H1 (cell line): ENCODE measurements around the gene TRIM28. TPM values are rescaled to one million over a fixed set of nuclear protein-coding genes. Genes with fewer than 3 reads are reported as not detected.
"Not testable (repeated sequence)": the region's sequence is repeated elsewhere in the genome, so short reads cannot be mapped to it uniquely, and the experiment has no call there.

Experiments used
- CTCF ChIA-PET: fragments of 300-600 bp; sonication (Branson Sonifier 250); formaldehyde crosslinking; loops from one replicate; lab custom pipeline; 2021; ENCODE audit not compliant: partially characterized antibody; lab: Charles Lee
- POLR2A ChIA-PET: fragments of 300-600 bp; sonication (Branson Sonifier 250); formaldehyde crosslinking; loops from one replicate; lab custom pipeline; 2021; ENCODE audit warnings: inconsistent platforms; ENCODE audit not compliant: partially characterized antibody; lab: Charles Lee
- DNase-seq, 2 experiments: peaks; one replicate each; pipeline versions ENCODE4 v3.0.0 to v3.0.0-alpha.2; 2010 to 2022; ENCODE audit warnings: low spot score in 2 of 2, low read depth in 1 of 2, mixed read lengths in 1 of 2
- FAIRE-seq: peaks from 2 replicates; lab custom pipeline; 2011; peaks lifted over from hg19 to GRCh38; lab: Jason Lieb, UNC
- H2AFZ ChIP-seq: 2 replicates; pipeline ENCODE4 v1.8.1; 2012; ENCODE audit warnings: low read length, inconsistent platforms
- H2AK5ac ChIP-seq: 2 replicates; pipeline ENCODE4 v1.6.1; 2013; ENCODE audit warnings: low read depth, low read length
- H2BK120ac ChIP-seq: replicated peaks from 2 replicates; pipeline ENCODE3; 2013; ENCODE audit warnings: low read depth, low read length, inconsistent platforms
- H2BK12ac ChIP-seq: 2 replicates; pipeline ENCODE4 v1.6.1; 2013; ENCODE audit warnings: low read depth, low read length
- H2BK15ac ChIP-seq: 2 replicates; pipeline ENCODE4 v1.6.1; 2013; ENCODE audit warnings: low read length
- H2BK20ac ChIP-seq: 2 replicates; pipeline ENCODE4 v1.6.1; 2013; ENCODE audit warnings: low read length
- H2BK5ac ChIP-seq: 2 replicates; pipeline ENCODE4 v1.6.1; 2013; ENCODE audit warnings: low read depth, low read length
- H3K14ac ChIP-seq: 2 replicates; pipeline ENCODE4 v1.6.1; 2013; ENCODE audit warnings: inconsistent platforms; ENCODE audit not compliant: insufficient read length
- H3K18ac ChIP-seq: 2 replicates; pipeline ENCODE4 v1.6.1; 2013; ENCODE audit warnings: low read length; ENCODE audit errors: extremely low read depth
- H3K23ac ChIP-seq: 2 replicates; pipeline ENCODE4 v1.6.1; 2013; ENCODE audit warnings: inconsistent platforms; ENCODE audit not compliant: insufficient read length
- H3K23me2 ChIP-seq: 2 replicates; pipeline ENCODE4 v1.6.1; 2013; ENCODE audit warnings: low read depth, low read length
- H3K27ac ChIP-seq: 2 replicates; pipeline ENCODE4 v1.6.1; 2011; ENCODE audit warnings: low read depth, low read length, inconsistent platforms
- H3K27me3 ChIP-seq, 4 experiments: replicated peaks in 1 of 4; 1 replicate in 1 of 4; 2 replicates in 3 of 4; pipeline versions ENCODE4 v1.6.1 to v1.8.1; 2011 to 2013; ENCODE audit warnings: low read length in 3 of 4, mild to moderate bottlenecking in 3 of 4, inconsistent platforms in 2 of 4, mixed read lengths in 2 of 4, moderate library complexity in 1 of 4; ENCODE audit not compliant: control insufficient read depth in 3 of 4, insufficient read depth in 3 of 4; ENCODE audit errors: extremely low read depth in 1 of 4
- H3K36me3 ChIP-seq, 4 experiments: 2 replicates each; pipeline versions ENCODE4 v1.6.1 to v1.8.1; 2011 to 2013; ENCODE audit warnings: mild to moderate bottlenecking in 4 of 4, low read length in 3 of 4, moderate library complexity in 2 of 4, control low read depth in 1 of 4, inconsistent platforms in 1 of 4; ENCODE audit not compliant: insufficient read depth in 4 of 4, control insufficient read depth in 2 of 4
- H3K4ac ChIP-seq: replicated peaks from 2 replicates; pipeline ENCODE3; 2013; ENCODE audit warnings: low read length, low read depth, mixed read lengths, inconsistent platforms; ENCODE audit not compliant: insufficient read length
- H3K4me1 ChIP-seq, 4 experiments: replicated peaks in 1 of 4; 1 replicate in 1 of 4; 2 replicates in 3 of 4; pipeline versions ENCODE4 v1.6.1 to v1.8.1; 2011 to 2013; ENCODE audit warnings: low read length in 3 of 4, inconsistent platforms in 2 of 4, mixed read lengths in 1 of 4; ENCODE audit not compliant: insufficient read depth in 4 of 4, control insufficient read depth in 3 of 4
- H3K4me2 ChIP-seq, 2 experiments: 2 replicates each; pipeline versions ENCODE4 v1.6.1 to v1.8.1; 2011 to 2013; ENCODE audit warnings: low read depth in 2 of 2, low read length in 2 of 2, control low read depth in 1 of 2, inconsistent platforms in 1 of 2, mild to moderate bottlenecking in 1 of 2; ENCODE audit not compliant: insufficient read depth in 1 of 2
- H3K4me3 ChIP-seq, 4 experiments: fragments of 200-600, 300-600 bp in 1 of 4; sonication (generic), shearing (Covaris generic), sonication (Bioruptor Twin) in 1 of 4; 2 replicates each; pipeline versions ENCODE4 v1.5.1 to v1.8.1; 2011 to 2016; ENCODE audit warnings: low read length in 4 of 4, low read depth in 3 of 4, control low read depth in 2 of 4, inconsistent platforms in 2 of 4, mild to moderate bottlenecking in 2 of 4, mixed read lengths in 1 of 4, moderate library complexity in 1 of 4; ENCODE audit not compliant: insufficient read depth in 2 of 4; ENCODE audit errors: extremely low read depth in 1 of 4
- H3K56ac ChIP-seq: replicated peaks from 2 replicates; pipeline ENCODE3; 2013; ENCODE audit warnings: low read depth, mild to moderate bottlenecking, mixed read lengths, low read length, inconsistent platforms; ENCODE audit not compliant: insufficient read length
- H3K79me1 ChIP-seq: 2 replicates; pipeline ENCODE4 v1.6.1; 2013; ENCODE audit warnings: low read depth, low read length, control low read depth
- H3K79me2 ChIP-seq, 2 experiments: 2 replicates each; pipeline versions ENCODE4 v1.6.1 to v1.8.1; 2012 to 2013; ENCODE audit warnings: low read length in 2 of 2, mild to moderate bottlenecking in 2 of 2, inconsistent platforms in 1 of 2; ENCODE audit not compliant: insufficient read depth in 2 of 2, control insufficient read depth in 1 of 2
- H3K9ac ChIP-seq, 4 experiments: replicated peaks in 1 of 4; 1 replicate in 1 of 4; 2 replicates in 3 of 4; pipeline versions ENCODE4 v1.6.1 to v1.8.1; 2011 to 2013; ENCODE audit warnings: low read depth in 3 of 4, low read length in 3 of 4, control low read depth in 2 of 4, mild to moderate bottlenecking in 2 of 4, moderate library complexity in 2 of 4, inconsistent platforms in 1 of 4; ENCODE audit errors: extremely low read depth in 1 of 4
- H3K9me3 ChIP-seq, 2 experiments: 2 replicates each; pipeline versions ENCODE4 v1.6.1 to v1.8.1; 2012 to 2013; ENCODE audit warnings: mild to moderate bottlenecking in 2 of 2, moderate library complexity in 2 of 2, control low read depth in 1 of 2, inconsistent platforms in 1 of 2, low read depth in 1 of 2, low read length in 1 of 2, mixed read lengths in 1 of 2; ENCODE audit not compliant: insufficient read depth in 2 of 2
- H4K20me1 ChIP-seq, 2 experiments: replicated peaks in 1 of 2; 2 replicates each; pipeline versions ENCODE3 to v1.8.1; 2011 to 2013; ENCODE audit warnings: inconsistent platforms in 2 of 2, low read length in 2 of 2, mild to moderate bottlenecking in 1 of 2; ENCODE audit not compliant: insufficient read depth in 2 of 2, control insufficient read depth in 1 of 2
- H4K5ac ChIP-seq: 2 replicates; pipeline ENCODE4 v1.6.1; 2013; ENCODE audit warnings: low read length, low read depth, mixed read lengths, inconsistent platforms; ENCODE audit not compliant: insufficient read length
- H4K8ac ChIP-seq: 2 replicates; pipeline ENCODE4 v1.8.0; 2013; ENCODE audit warnings: mild to moderate bottlenecking, moderate library complexity, low read length, inconsistent platforms; ENCODE audit not compliant: insufficient read depth; ENCODE audit errors: extremely low read depth
- H4K91ac ChIP-seq: replicated peaks from 2 replicates; pipeline ENCODE3; 2013; ENCODE audit warnings: low read length, mixed read lengths, inconsistent platforms; ENCODE audit not compliant: insufficient read length
- EP300 ChIP-seq, 2 experiments: IDR thresholded peaks; 1 replicate in 1 of 2; 2 replicates in 1 of 2; pipeline ENCODE4 v1.6.1; 2011 to 2012; ENCODE audit warnings: low read depth in 2 of 2, low read length in 2 of 2, mild to moderate bottlenecking in 2 of 2, borderline replicate concordance in 1 of 2, inconsistent platforms in 1 of 2, moderate library complexity in 1 of 2
- WGBS, 2 experiments: shearing (Covaris generic) in 1 of 2; methylation state at CpG; one replicate each; pipeline versions ENCODE4 v1.1.6 to v1.1.7; 2013 to 2015; ENCODE audit warnings: low lambda C conversion rate in 2 of 2, mixed read lengths in 2 of 2, inconsistent platforms in 1 of 2, low coverage in 1 of 2, missing lambda C conversion rate in 1 of 2; ENCODE audit not compliant: insufficient replicate concordance in 2 of 2, insufficient coverage in 1 of 2, insufficient read length in 1 of 2; ENCODE audit errors: extremely low coverage in 1 of 2, missing lambda C conversion rate in 1 of 2; 5-methylcytosine and 5-hydroxymethylcytosine counted together
- polyA plus RNA-seq, 7 experiments: library from polyadenylated mRNA; depleted of rRNA in 3 of 7; stranded (reverse) in 5 of 7; unstranded in 2 of 7; fragments of >200 nt in 5 of 7; fragments of 200-250 nt in 2 of 7; gene quantifications; 1 replicate in 5 of 7; 2 replicates in 1 of 7; 4 replicates in 1 of 7; pipeline versions ENCODE4 v1.2.1 to v1.2.3, GENCODE V29; 2011 to 2013; ENCODE audit warnings: missing spikeins in 2 of 7, mixed read lengths in 2 of 7
- total RNA-seq: library from RNA; stranded (reverse); fragmentation: NEBNext Ultra II Directional; extraction: Animal tissue kit (Norgen Biotek cat#: 25700); gene quantifications from 2 replicates; pipeline ENCODE4 v1.2.1, GENCODE V29; 2021

TRIM28 gene
- total and polyA plus RNA-seq, 2 of the 8 experiments (the other 6 are each of a cell fraction or from before 2014, with no cell fraction given): 1,433 to 1,442 TPM

DNA sequence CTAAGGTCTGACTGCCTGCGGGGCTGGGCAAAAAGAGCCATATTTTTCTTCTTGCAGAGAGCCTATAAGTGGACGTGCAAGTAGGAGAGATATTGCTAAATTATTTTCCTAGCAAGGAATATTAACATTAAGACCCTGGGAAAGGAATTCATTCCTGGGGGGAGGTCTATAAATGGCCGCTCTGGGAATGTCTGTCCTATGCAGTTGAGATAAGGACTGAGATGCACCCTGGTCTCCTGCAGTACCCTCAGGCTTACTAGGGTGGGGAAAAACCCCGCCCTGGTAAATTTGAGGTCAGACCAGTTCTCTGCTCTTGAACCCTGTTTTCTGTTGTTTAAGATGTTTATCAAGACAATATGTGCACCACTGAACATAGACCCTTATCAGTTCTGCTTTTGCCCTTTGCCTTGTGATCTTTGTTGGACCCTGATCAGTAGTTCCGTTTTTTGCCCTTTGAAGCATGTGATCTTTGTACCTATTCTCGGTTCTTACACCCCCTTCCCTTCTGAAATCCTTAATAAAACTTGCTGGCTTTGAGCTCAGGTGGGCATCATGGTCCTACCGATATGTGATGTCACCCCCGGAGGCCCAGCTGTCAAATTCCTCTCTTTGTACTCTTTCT is 36.2 kb upstream of the TRIM28 start:
- not testable (repeated sequence) for H4K20me1 ChIP-seq, H3K4me1 ChIP-seq, H2AFZ ChIP-seq, H2BK15ac ChIP-seq, H3K36me3 ChIP-seq, H4K5ac ChIP-seq, H2BK120ac ChIP-seq, H2BK20ac ChIP-seq, H4K91ac ChIP-seq, H2BK5ac ChIP-seq, H3K18ac ChIP-seq, H3K4me2 ChIP-seq, H3K9me3 ChIP-seq, H4K8ac ChIP-seq, H2AK5ac ChIP-seq, FAIRE-seq, H2BK12ac ChIP-seq, H3K27me3 ChIP-seq, H3K4ac ChIP-seq, H3K27ac ChIP-seq, H3K79me1 ChIP-seq, H3K23me2 ChIP-seq, H3K79me2 ChIP-seq, H3K14ac ChIP-seq, H3K56ac ChIP-seq, H3K23ac ChIP-seq, H3K4me3 ChIP-seq, H3K9ac ChIP-seq, DNase-seq
- ChIA-PET CTCF (interaction anchor here (2.2 kb wide), 1 partner anchor 12 kb away, joined by 6 read pairs; the partner anchor contains the start of gene ZBTB45), POLR2A (interaction anchor here (0.6 to 1.8 kb wide), 4 partner anchors 10 to 310 kb away, joined by 3 to 6 read pairs (median 4); partner anchors contain the start of gene ZBTB45)
- TF ChIP-seq EP300 (IDR thresholded peaks at IDR 0.05; ENCODE audit: borderline replicate concordance in 1 of 2, low read depth in 2 of 2, low read length in 2 of 2): peak in 1 of 2 experiments; percentile 13; a peak in 1 of 3 replicates
- WGBS, 2 experiments: 66% methylated on average over 8 of the region's 8 CpGs; no CpG with 5 or more reads in 1 of the 2 experiments
